ENCODE results near the gene ZBBX.
"Not testable (repeated sequence)": the region's sequence is repeated elsewhere in the genome, so short reads cannot be mapped to it uniquely, and the experiment has no call there.

ZBBX gene

DNA sequence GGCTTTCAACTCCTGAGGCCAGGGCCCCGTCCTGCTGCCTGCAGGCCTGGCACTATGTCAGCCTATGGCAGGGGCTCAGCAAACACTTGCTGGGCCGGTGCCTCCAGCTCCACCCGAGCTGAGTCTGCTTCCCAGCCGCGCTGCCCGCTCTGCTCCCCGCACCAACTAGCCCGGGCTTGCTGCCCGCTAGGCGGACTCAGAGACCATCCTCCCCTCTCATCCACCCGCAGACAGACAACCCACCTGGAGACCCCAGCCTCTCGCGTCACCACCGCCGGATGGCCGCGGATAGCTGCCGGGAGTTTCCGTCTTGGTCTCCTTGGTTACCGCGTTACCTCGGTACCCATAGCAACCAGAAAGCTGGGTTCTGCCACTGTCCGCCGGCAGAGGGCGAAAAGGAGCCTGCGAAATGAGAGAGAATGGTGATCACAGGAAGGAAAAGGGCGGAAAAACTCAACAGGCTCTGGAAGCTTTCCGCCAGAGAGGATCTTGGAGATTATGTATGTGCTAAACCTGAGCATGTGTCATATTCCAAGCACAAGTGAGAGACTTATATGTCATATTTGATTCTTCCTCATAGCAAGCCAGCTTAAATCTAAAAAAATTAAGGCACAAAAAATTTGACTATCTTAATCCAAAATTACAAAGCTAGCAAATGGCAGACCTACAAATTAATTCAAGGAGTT, at the start of gene ZBBX:
Gene ZBBX (minus strand): TSS at position 294 of the 686 bp plus-strand sequence. CDS start 7,396 bp downstream, outside the sequence.
- DNase-seq (ENCODE audit: low read depth in 2 of 2) = peak; percentile 45 to 68

DNA sequence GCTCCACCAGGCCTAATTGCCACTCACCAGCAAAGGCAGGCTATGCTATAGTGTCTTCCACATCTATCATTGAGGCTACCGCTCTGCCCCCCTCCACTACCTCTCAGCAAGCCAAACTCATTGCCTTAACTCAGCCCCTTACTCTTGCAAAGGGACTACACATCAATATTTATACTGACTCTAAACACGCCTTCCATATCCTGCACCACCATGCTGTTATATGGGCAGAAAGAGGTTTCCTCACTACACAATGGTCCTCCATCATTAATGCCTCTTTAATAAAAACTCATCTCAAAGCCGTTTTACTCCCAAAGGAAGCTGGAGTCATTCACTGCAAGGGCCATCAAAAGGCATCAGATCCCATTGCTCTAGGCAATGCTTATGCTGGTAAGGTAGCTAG, 46.9 kb upstream of the ZBBX start:
- DNase-seq (ENCODE audit: low read depth in 2 of 2) = not testable (repeated sequence)

GRCh38 chr3:167422396-167422795, 42.3 kb upstream of the ZBBX start:
- DNase-seq (ENCODE audit: low read depth in 2 of 2) = not testable (repeated sequence)

DNA sequence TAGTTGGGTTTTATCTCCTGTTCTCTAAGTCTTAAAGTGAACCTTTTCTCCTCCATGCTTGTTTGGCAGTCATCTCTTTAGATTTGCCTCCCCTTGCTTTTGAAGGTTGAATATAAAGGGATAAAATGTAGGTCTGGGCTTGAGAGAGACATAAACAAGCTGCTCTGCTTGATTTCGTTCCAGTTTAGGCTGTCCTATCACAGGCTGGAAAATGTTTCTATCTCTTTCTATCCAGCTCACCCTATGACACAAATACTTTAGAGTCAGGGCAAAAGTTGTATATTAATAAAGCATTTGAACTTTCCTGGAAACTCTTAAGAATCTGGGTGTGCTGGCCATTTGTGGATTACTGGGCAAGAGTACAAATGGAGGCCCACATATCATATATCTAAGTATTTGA, 29.5 kb upstream of the ZBBX start:
- DNase-seq (ENCODE audit: low read depth in 2 of 2) = no peak

DNA sequence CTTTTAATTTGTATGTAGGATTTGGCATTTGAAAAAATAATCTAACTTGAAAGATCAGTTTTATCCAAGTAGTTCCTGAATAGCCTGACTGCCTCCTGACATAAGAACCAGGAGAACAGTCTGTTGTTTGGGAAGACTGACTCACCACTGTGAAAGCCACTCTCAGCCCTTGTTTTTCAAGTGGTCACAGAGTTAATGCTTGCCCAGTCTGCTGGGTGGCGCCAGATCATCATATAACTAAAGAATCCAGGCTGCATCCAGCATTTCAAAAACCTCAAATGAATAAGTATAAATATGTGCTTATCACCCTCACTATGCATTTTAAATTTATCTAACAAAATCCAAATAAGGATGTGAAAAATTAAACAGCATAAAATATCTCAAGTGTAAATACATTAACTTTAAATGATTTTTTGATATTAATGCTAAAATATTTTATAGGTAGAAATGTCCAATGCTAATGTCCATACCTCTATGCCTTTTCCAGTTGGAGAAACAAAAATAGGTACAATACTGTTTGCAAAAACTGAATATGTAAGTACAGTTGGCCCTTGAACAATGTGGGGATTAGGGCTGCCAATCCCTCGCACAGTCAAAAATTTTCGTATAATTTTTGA, 26.9 kb upstream of the ZBBX start:
- DNase-seq (ENCODE audit: low read depth in 2 of 2) = no peak

GRCh38 chr3:167397826-167398225, 17.7 kb upstream of the ZBBX start:
- DNase-seq (ENCODE audit: low read depth in 2 of 2) = no peak

DNA sequence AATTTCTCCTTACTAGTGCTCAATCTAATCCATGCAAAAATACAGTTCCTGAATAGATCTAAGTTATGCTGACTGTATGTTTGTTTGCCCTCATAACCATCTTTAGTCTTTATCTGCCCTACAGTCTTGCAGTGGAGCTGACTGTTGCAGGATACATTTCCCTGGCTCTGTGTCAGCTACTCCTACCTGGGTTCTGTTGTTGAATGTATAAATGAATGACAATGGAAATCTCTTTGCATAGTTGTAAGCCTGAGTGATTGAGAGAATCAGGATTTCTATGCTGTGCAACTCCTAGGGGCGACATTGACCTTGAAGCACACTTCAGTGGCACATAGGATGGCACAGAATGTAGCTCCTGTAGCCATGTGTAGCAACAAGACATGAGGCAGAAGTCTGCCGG, 16.0 kb upstream of the ZBBX start:
- no peak for DNase-seq (ENCODE audit: low read depth in 2 of 2)

- no peak for DNase-seq (ENCODE audit: low read depth in 2 of 2)
These were observed 13.9 kb upstream of the ZBBX start for GRCh38 chr3:167394003-167394402.

GRCh38 chr3:167382155-167382554, 2.1 kb upstream of the ZBBX start:
- no peak for DNase-seq (ENCODE audit: low read depth in 2 of 2)

- no peak for DNase-seq (ENCODE audit: low read depth in 2 of 2)
These were observed 4.6 kb downstream of the ZBBX start for GRCh38 chr3:167375478-167375877.

- DNase-seq (ENCODE audit: low read depth in 2 of 2) = no peak
These were observed 8.0 kb downstream of the ZBBX start for GRCh38 chr3:167372138-167372537.

DNA sequence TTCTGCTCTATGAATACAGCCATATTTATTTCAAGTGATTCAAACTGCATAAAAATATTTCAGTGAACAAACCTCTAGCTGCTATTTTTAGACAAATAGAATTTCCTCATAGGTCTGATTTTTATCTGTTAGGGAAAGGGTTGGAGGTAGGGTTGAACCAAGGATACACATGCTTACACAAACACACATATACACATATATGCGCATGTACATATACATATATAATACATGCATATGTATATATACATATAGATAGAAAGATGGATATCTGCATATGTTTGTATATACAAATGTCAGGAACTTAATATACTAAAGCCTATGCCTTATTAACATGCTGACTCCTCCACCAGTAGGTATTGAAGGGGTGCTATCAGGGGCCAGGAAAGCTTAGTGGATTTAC, 18.1 kb downstream of the ZBBX start:
- no peak for DNase-seq (ENCODE audit: low read depth in 2 of 2)

- no peak for DNase-seq (ENCODE audit: low read depth in 2 of 2)
These were observed 18.8 kb downstream of the ZBBX start for GRCh38 chr3:167361306-167361705.

DNA sequence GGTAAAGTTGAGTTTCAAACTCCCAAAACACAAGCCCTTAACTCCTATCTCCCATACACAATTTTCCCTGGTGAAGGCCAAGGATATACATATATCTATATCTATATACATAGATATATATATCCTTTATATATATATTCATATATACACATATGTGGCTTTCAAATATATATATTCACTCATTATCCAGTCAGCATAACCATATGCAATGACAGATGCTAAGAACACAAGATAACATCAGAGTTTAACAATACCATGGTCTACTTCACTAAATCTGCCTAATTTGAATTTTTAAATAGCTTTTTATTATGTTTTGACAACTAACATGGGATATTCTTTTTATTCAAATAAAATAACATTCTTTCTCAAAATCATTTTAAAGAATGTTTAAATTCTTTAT, 24.7 kb downstream of the ZBBX start:
- DNase-seq (ENCODE audit: low read depth in 2 of 2) = no peak

DNA sequence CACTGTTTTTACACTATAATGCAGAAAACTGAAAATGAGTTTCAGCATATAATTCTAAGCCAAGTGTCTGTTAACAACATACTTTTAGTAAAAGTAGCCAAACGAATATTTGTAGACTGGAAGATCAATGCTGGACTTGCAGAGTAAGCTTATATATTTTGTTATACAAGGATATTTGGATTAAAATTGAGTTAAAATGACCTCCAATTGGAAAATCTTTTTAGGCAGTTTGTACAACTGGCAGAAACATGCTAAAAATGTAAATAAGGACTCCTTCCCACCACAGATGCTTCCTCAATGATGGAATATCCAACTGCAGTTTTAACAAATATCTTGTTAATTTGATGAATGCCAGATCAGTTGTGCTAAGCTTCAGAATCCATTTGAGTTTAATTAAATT, 25.3 kb downstream of the ZBBX start:
- no peak for DNase-seq (ENCODE audit: low read depth in 2 of 2)

DNA sequence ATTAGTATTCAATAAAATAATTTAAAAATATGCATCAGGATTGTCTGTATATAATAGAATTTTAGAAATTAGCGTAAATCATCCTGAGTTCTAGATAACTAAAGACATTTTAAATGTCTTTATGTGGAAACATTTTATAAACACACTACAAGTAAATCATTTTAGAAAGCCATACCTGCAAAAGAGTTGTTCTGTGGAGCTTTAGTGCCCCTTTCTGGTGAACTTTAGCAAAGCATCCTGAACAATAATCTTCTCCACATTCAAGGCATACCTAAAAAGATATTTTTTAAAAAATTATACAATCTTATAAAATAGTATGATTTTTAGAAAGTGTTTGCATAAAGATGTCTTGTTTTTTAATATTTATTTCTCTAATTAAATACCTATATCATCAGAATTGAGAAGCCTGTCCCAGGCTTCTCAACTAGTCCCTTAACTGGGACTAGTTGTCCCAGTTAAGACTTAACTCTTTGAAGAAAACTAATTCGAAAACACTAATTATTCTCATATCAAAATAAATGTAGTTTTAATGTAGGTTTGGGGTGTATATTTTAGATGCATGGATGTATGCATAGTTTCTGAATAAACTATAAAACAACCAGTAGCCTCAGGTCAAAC, 29.7 kb downstream of the ZBBX start:
- no peak for DNase-seq (ENCODE audit: low read depth in 2 of 2)

- no peak for DNase-seq (ENCODE audit: low read depth in 2 of 2)
These were observed 33.9 kb downstream of the ZBBX start for GRCh38 chr3:167346171-167346570.

GRCh38 chr3:167330993-167331785, 48.9 kb downstream of the ZBBX start:
- no peak for DNase-seq (ENCODE audit: low read depth in 2 of 2)

- DNase-seq (ENCODE audit: low read depth in 2 of 2) = no peak
These were observed 56.5 kb downstream of the ZBBX start for GRCh38 chr3:167323572-167323971.

- DNase-seq (ENCODE audit: low read depth in 2 of 2) = no peak
These were observed 61.0 kb downstream of the ZBBX start for GRCh38 chr3:167318996-167319615.

- no peak for DNase-seq (ENCODE audit: low read depth in 2 of 2)
These were observed 61.8 kb downstream of the ZBBX start for GRCh38 chr3:167318306-167318705.

- DNase-seq (ENCODE audit: low read depth in 2 of 2) = no peak
These were observed 73.8 kb downstream of the ZBBX start for GRCh38 chr3:167306319-167306718.

Measured in stimulated activated CD4-positive, alpha-beta T cell treated with anti-CD3 and anti-CD28 coated beads, Interleukin-1b, Interleukin-23, amount 100 ng/mL, for 1 hour (primary cell).